Activated CD4-positive, alpha-beta memory T cell treated with anti-CD3 and anti-CD28 coated beads, Interleukin-2, amount 10 ng/mL, durations not matched to agents 7 days and 5 days (primary cell): Measurements from ENCODE around the gene NXN. TPM values are rescaled to one million over a fixed set of nuclear protein-coding genes. Genes with fewer than 3 reads are reported as not detected.
A peak's percentile ranks its signal among the peaks of the same experiment; 100 is the strongest.

Experiments used
- CTCF ChIA-PET: fragments of 350-600 bp; sonication (Branson Sonifier 250); formaldehyde crosslinking; loops from one replicate; lab custom pipeline; 2021; ENCODE audit warnings: antibody characterized with exemption, inconsistent platforms; lab: Charles Lee
- POLR2A ChIA-PET: fragments of 350-600 bp; sonication (Branson Sonifier 250); formaldehyde crosslinking; loops from one replicate; lab custom pipeline; 2021; ENCODE audit warnings: antibody characterized with exemption; lab: Charles Lee
- DNase-seq: peaks from one replicate; pipeline ENCODE4 v3.0.0-alpha.2; 2020
- H3K27ac Mint-ChIP-seq: one replicate; pipeline ENCODE4 v1.8.0; 2021; ENCODE audit warnings: mild to moderate bottlenecking, mixed read lengths
- H3K27me3 Mint-ChIP-seq: one replicate; pipeline ENCODE4 v1.8.0; 2021; ENCODE audit warnings: mixed read lengths
- H3K36me3 Mint-ChIP-seq: one replicate; pipeline ENCODE4 v1.8.0; 2021; ENCODE audit warnings: low read depth, mixed read lengths
- H3K4me1 Mint-ChIP-seq: one replicate; pipeline ENCODE4 v1.8.0; 2021; ENCODE audit warnings: mixed read lengths
- H3K4me3 Mint-ChIP-seq: one replicate; pipeline ENCODE4 v1.8.0; 2021; ENCODE audit warnings: mild to moderate bottlenecking, mixed read lengths
- H3K9me3 Mint-ChIP-seq: one replicate; pipeline ENCODE4 v1.8.0; 2021; ENCODE audit warnings: mixed read lengths
- total RNA-seq, 2 experiments: library from RNA; stranded (reverse); gene quantifications; one replicate each; pipeline ENCODE4 v1.2.3, GENCODE V29; 2021

NXN gene
- total RNA-seq, result under 1 TPM; 0.23 to 0.30 TPM

- H3K27ac Mint-ChIP-seq, result no peak within 1 kb of the TSS
- POLR2A ChIA-PET, result interaction anchor here (0.5 to 2.2 kb wide), 7 partner anchors 17 to 264 kb away, joined by 3 to 16 read pairs (median 4); partner anchors contain the start of genes GEMIN4, GLOD4, MRM3 and TIMM22
Measured at GRCh38 chr17:979539-980405, at the start of gene NXN. Gene NXN (minus strand): TSS chr17:979776.

GRCh38 chr17:1027044-1027443 is 47.5 kb upstream of the NXN start:
- Mint-ChIP-seq H3K4me1 (no peaks in the 10 kb centered on the region), H3K27me3 (no peaks in the 10 kb centered on the region), H3K27ac (no peak overlapping the region), H3K4me3 (no peak overlapping the region), H3K9me3 (no peaks in the 10 kb centered on the region), H3K36me3 (no peaks in the 10 kb centered on the region)
- CTCF ChIA-PET, result no interaction called here
- no peak for DNase-seq
- POLR2A ChIA-PET, result no interaction called here

More at GRCh38 chr17:979539-980405, at the start of gene NXN:
- H3K27me3 Mint-ChIP-seq, result peaks cover 31% of the 10 kb centered on the region
- H3K36me3 Mint-ChIP-seq, result no peaks in the 10 kb centered on the region
- peak; percentile 88 for DNase-seq
- H3K4me1 Mint-ChIP-seq, result peaks cover 16% of the 10 kb centered on the region
- no peaks in the 10 kb centered on the region for H3K9me3 Mint-ChIP-seq
- peak within 1 kb of the TSS; percentile 67 for H3K4me3 Mint-ChIP-seq
- CTCF ChIA-PET, result interaction anchor here (0.6 to 3.0 kb wide), 8 partner anchors 17 to 261 kb away, joined by 3 to 42 read pairs (median 8); partner anchors contain the start of gene TIMM22

GRCh38 chr17:1026599-1026975 is 47.0 kb upstream of the NXN start:
- DNase-seq, result no peak
- H3K27ac Mint-ChIP-seq, result no peak overlapping the region
- no peaks in the 10 kb centered on the region for H3K36me3 Mint-ChIP-seq
- ChIA-PET POLR2A (no interaction called here), CTCF (no interaction called here)
- no peak overlapping the region for H3K4me3 Mint-ChIP-seq
- H3K9me3 Mint-ChIP-seq, result no peaks in the 10 kb centered on the region
- H3K4me1 Mint-ChIP-seq, result no peaks in the 10 kb centered on the region
- H3K27me3 Mint-ChIP-seq, result no peaks in the 10 kb centered on the region

- H3K27ac Mint-ChIP-seq, result no peak overlapping the region
- H3K4me3 Mint-ChIP-seq, result no peak overlapping the region
- H3K4me1 Mint-ChIP-seq, result no peaks in the 10 kb centered on the region
- H3K27me3 Mint-ChIP-seq, result no peaks in the 10 kb centered on the region
- H3K36me3 Mint-ChIP-seq, result no peaks in the 10 kb centered on the region
- POLR2A ChIA-PET, result no interaction called here
- CTCF ChIA-PET, result no interaction called here
- no peaks in the 10 kb centered on the region for H3K9me3 Mint-ChIP-seq
- DNase-seq, result no peak
Measured at GRCh38 chr17:1025733-1026598, 46.4 kb upstream of the NXN start.

- no peaks in the 10 kb centered on the region for H3K36me3 Mint-ChIP-seq
- no peaks in the 10 kb centered on the region for H3K27me3 Mint-ChIP-seq
- CTCF ChIA-PET, result no interaction called here
- H3K27ac Mint-ChIP-seq, result no peak overlapping the region
- DNase-seq, result no peak
- H3K4me3 Mint-ChIP-seq, result no peak overlapping the region
- POLR2A ChIA-PET, result no interaction called here
- H3K9me3 Mint-ChIP-seq, result no peaks in the 10 kb centered on the region
- no peaks in the 10 kb centered on the region for H3K4me1 Mint-ChIP-seq
Measured at GRCh38 chr17:1024076-1024475, 44.5 kb upstream of the NXN start.

GRCh38 chr17:1022278-1023024 is 42.9 kb upstream of the NXN start:
- Mint-ChIP-seq H3K4me1 (no peaks in the 10 kb centered on the region), H3K36me3 (no peaks in the 10 kb centered on the region), H3K4me3 (no peak overlapping the region), H3K9me3 (no peaks in the 10 kb centered on the region), H3K27me3 (no peaks in the 10 kb centered on the region), H3K27ac (no peak overlapping the region)
- ChIA-PET CTCF (no interaction called here), POLR2A (no interaction called here)
- DNase-seq, result no peak

- POLR2A ChIA-PET, result no interaction called here
- H3K4me1 Mint-ChIP-seq, result no peaks in the 10 kb centered on the region
- no peaks in the 10 kb centered on the region for H3K36me3 Mint-ChIP-seq
- no peaks in the 10 kb centered on the region for H3K9me3 Mint-ChIP-seq
- no peaks in the 10 kb centered on the region for H3K27me3 Mint-ChIP-seq
- CTCF ChIA-PET, result no interaction called here
- no peak for DNase-seq
- no peak overlapping the region for H3K4me3 Mint-ChIP-seq
- no peak overlapping the region for H3K27ac Mint-ChIP-seq
Measured at GRCh38 chr17:1021147-1021546, 41.6 kb upstream of the NXN start.

- POLR2A ChIA-PET, result no interaction called here
- Mint-ChIP-seq H3K27ac (no peak overlapping the region), H3K36me3 (no peaks in the 10 kb centered on the region), H3K4me1 (no peaks in the 10 kb centered on the region), H3K4me3 (no peak overlapping the region), H3K9me3 (no peaks in the 10 kb centered on the region), H3K27me3 (no peaks in the 10 kb centered on the region)
- CTCF ChIA-PET, result interaction anchor here (1.4 kb wide), 1 partner anchor 37 kb away, joined by 3 read pairs; no protein-coding TSS in a partner anchor
- no peak for DNase-seq
Measured at GRCh38 chr17:1019451-1019850, 39.9 kb upstream of the NXN start.

- no peak overlapping the region for H3K4me3 Mint-ChIP-seq
- POLR2A ChIA-PET, result no interaction called here
- H3K27me3 Mint-ChIP-seq, result no peaks in the 10 kb centered on the region
Measured at GRCh38 chr17:1018547-1018946, 39.0 kb upstream of the NXN start.

GRCh38 chr17:1013729-1014090 is 34.1 kb upstream of the NXN start:
- Mint-ChIP-seq H3K27ac (no peak overlapping the region), H3K27me3 (no peaks in the 10 kb centered on the region), H3K36me3 (peaks cover 3% of the 10 kb centered on the region), H3K4me3 (no peak overlapping the region), H3K9me3 (no peaks in the 10 kb centered on the region), H3K4me1 (no peaks in the 10 kb centered on the region)
- ChIA-PET CTCF (no interaction called here), POLR2A (no interaction called here)
- DNase-seq, result no peak

More at GRCh38 chr17:1018547-1018946, 39.0 kb upstream of the NXN start:
- CTCF ChIA-PET, result interaction anchor here (1.4 kb wide), 1 partner anchor 38 kb away, joined by 3 read pairs; no protein-coding TSS in a partner anchor
- no peak for DNase-seq
- Mint-ChIP-seq H3K9me3 (no peaks in the 10 kb centered on the region), H3K27ac (no peak overlapping the region), H3K4me1 (no peaks in the 10 kb centered on the region), H3K36me3 (no peaks in the 10 kb centered on the region)

- POLR2A ChIA-PET, result no interaction called here
- DNase-seq, result no peak
- no peaks in the 10 kb centered on the region for H3K9me3 Mint-ChIP-seq
- CTCF ChIA-PET, result no interaction called here
- no peaks in the 10 kb centered on the region for H3K27me3 Mint-ChIP-seq
- H3K36me3 Mint-ChIP-seq, result peaks cover 3% of the 10 kb centered on the region
- no peak overlapping the region for H3K27ac Mint-ChIP-seq
- H3K4me1 Mint-ChIP-seq, result no peaks in the 10 kb centered on the region
- H3K4me3 Mint-ChIP-seq, result no peak overlapping the region
Measured at GRCh38 chr17:1012823-1013728, 33.5 kb upstream of the NXN start.
